Esophagus mucosa (tissue), 1 donor: ENCODE results near the gene DENND1B. TPM values are rescaled to one million over a fixed set of nuclear protein-coding genes. Genes with fewer than 3 reads are reported as not detected.
"Not testable (repeated sequence)": the region's sequence is repeated elsewhere in the genome, so short reads cannot be mapped to it uniquely, and the experiment has no call there.

ENCODE experiments used
- ATAC-seq: fragments of 200-7000 bp; cut with Tn5 transposase; one replicate; pipeline ENCODE4 v1.9.1; 2020
- total RNA-seq: library from RNA; stranded (reverse); gene quantifications from one replicate; pipeline ENCODE4 v1.2.4, GENCODE V29; 2023
- donor health status: DM: yes; HTN: yes; CAD: no.

The DENND1B gene
- total RNA-seq, 1 donor from 2014 or later: 15.2 TPM

DNA sequence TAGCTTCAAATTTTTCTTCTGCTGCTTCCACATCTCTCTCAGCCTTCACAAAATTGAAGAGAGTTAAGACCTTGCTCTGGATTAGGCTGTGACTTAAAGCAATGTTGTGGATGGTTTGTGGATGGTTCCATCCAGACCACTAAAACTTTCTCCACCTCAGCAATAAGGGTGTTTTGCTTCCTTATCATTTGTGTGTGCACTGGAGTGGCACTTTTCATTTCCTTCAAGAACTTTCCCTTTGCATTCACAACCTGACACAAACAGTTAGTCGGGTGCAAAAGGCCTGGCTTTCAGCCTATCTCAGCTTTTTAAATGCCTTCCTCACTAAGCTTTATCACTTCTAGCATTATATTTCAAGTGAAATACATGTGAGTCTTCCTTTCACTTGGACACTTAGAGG lies 30.3 kb downstream of the DENND1B start:
- ATAC-seq: no peak

DNA sequence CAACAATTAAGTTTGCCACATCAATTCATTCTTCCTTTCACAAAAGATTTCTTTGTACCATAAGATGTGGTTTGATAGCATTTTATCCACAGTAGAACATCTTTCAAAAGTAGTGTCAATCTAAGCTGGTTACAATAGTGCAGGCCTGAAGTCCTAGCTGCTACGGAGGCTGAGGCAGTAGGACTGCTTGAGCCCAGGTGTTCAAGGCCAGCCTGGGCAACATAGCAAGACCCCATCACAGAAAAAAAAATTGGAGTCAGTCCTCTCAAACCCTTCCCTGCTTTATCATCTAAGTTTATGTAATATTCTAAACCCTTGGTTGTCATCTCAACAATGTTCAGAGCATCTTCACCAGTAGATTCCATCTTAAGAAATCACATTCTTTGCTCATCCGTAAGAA lies 31.7 kb downstream of the DENND1B start:
- ATAC-seq: no peak

DNA sequence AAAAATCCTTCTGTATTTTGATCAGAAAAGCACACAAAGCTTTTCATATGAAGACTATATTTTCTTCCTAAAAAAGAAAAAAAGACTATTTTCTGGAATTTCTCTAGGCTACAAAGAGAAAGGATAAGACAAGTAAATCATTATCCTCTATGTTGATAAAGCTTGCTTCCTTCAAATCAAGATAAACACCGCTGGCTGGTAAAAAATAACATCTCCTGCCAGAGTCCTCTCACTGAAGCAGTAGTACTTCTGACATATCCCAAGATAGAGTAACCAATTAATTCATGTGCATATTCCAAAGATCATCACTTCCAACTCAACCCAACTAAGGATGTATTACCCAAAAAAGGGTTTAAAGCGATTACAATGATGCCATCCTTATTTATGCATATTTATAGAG lies 34.3 kb downstream of the DENND1B start:
- no peak for ATAC-seq

DNA sequence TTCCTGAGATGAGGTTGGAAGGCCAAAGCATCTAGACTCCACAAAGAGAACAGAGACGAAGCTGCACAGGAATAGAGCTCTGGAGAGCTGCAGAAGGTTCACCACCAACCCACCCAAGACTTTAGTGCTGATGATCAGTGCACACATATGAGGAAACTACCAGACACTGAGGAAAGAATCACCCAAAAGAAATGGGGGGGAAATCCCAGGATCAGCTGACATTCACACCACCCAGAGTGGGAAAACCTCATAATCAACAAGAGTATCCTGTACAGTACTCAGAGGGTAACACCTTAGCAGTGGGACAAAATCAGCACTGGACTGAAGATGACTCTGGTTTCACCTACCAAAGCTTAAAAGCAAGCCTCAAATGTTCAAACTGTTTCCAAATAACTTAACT lies 36.4 kb downstream of the DENND1B start:
- ATAC-seq: no peak

DNA sequence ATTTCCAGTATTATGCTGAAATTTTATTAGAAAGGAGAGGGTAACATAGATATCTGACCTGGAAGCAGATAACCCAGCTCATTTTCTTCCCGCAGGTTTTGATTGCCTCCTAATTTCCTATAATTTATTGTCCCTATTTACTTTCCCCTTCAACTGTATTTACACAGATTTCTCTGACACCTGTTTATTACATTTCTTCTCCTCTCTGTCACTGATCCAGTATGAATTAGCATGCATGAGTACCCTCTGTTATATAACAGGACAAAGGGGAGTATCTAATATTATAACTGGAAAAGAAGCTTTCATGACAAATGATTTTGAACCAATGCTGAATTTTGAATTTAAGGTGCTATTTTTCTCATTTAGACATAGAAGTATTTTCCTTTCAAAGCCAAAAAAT lies 37.4 kb downstream of the DENND1B start:
- no peak for ATAC-seq

DNA sequence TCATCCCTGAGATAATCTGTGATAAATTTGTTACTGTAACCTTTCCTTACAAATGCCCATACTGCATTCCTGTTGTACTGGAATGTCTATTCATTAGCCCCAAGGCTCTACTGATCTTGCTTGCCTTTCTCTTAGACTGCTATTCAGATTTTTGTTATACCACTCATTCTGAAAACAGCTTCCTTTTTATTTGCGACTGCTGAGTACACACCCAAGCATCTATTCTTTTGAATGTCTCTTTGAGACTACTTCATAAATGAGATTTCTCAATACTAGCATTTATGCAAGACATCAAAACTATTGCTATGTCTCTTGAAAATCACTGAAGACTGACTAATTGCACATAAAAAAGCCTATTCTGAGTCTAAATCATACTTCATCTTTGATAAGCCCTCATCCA lies 38.6 kb downstream of the DENND1B start:
- ATAC-seq: peak; percentile 86

DNA sequence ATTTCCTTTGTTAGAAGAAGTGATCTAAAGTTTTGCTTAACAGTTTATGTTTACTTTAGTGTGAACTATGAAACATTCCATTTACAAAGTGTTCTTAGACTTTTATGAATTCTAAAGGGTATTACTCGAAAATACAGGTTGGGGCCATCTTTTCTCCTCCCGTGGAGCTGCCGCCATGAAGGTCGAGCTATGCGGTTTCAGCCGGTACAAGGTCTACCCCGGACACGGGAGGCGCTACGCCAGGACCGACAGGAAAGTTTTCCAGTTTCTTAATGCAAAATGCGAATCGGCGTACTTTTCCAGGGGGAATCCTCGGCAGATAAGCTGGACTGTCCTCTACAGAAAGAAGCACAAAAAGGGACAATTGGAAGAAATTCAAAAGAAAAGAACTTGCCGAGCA lies 39.8 kb downstream of the DENND1B start:
- ATAC-seq: no peak

DNA sequence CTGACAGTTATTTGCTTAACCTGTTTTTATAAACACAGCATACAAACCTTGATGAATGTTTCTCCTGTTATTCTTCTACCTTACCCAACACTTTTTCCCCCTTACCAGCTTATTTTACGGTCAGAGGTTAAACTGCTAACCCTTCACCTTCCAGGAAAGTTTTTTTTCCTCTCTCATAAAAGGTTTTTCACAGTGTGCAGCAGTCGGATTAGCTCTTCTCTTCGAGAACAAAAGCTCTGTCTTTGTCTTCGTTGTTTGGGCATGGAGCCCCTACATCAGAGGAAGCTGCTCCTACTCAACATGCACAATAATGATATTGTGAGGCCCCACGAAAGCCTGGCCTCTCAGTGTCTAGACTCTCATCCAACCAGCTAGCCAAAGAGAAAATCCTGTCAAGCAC lies 42.0 kb downstream of the DENND1B start:
- ATAC-seq: no peak

DNA sequence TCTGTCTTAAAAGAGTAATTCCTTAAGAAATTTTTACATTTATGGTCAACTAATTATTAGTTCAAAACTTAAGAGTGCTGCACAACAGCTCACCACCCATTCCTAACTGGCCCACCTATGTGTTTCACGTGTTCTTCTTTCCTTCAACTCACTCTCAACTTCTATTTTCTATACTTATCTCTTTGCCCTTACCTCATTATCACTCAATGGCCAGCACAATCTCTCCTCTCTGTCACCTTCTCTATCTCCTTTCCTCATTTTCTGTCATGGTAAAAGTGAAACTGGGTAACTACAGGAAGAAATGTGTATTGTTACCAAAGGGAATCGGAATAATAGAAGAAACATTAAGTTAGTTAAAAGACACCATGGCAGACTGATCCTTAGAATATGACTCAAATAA lies 43.1 kb downstream of the DENND1B start:
- no peak for ATAC-seq

DNA sequence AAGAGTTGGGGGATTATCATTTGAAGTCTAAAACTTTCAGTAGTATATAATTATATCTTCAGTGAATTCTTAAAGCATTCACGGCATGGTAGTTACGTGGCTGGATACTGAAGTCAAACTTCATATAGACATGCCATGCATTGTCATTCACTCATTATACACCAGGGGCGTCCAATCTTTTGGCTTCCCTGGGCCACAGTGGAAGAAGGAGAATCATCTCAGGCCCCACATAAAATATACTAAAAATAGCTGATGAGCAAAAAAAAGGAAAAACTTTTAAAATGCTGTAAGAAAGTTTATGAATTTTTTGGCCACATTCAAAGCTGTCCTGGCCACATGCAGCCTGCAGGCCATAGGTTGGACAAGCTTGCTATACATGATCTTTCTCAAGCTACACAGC lies 43.8 kb downstream of the DENND1B start:
- ATAC-seq: no peak

DNA sequence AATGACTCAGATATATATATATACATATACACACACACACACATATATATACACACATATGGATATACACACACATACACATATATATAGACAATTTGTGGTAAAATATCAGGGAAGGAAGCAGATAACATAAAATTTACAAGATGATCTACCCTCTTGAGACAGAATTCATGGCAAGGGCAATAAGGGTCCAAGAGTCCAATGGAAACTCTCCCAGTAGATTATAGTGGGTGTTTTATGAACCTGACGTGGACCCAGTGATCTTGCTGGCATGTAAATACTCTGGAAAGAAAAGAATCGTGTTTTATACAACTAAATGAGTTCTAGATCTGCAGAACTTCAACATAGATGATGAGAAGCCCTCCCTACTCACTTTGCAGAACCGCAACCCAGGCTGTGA lies 49.3 kb downstream of the DENND1B start:
- ATAC-seq: no peak

DNA sequence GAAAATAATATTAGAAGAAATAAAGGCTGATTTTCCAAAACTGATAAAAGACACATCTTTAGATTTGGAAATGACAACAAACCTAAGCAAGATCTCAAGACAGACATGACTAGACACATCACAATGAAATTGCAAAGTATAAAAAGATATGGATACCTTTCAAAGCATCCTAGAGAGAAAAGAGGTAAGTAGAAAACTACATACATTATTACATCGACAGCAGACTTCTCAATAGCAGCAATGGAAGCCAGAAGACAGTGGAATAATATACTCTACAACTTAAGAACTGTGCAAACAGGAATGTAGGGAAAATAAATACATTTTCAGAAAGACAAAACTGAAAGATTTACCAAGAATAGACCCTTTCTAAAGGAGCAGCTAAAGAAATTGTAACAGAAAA lies 50.2 kb downstream of the DENND1B start:
- ATAC-seq: no peak

DNA sequence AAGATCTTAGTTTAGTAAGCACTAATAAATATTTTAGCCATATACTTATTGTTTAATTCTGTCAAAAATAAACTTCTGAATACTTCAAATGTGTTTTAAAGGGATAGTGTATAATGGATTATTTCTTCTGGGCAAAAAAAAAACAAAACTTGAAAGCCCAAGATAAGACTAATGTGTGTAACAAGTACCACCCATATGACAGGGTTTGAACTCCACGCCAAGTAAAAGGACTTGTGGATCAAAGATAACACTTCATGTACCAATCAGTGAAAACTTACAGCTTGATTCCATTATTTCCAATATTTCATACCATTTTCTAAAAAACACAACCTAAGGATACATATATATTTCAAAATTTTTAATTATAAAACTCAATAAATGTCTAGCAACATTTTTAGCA lies 59.5 kb downstream of the DENND1B start:
- no peak for ATAC-seq

DNA sequence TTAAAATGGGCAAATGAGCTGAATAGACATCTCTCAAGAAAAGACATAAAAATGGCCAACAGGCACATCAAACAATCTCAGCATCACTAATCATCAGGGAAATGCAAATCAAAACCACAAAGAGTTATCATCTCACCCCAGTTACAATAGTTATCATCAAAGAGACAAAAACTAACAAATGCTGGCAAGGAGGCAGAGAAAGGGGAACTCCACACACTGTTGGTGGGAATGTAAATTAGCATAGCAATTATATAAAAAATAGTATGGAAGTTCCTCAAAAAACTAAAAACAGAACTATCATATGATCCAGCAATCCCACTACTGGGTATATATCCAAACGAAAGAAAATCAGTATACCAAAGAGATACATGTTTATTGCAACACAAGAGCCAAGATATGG lies 68.7 kb downstream of the DENND1B start:
- ATAC-seq: no peak

DNA sequence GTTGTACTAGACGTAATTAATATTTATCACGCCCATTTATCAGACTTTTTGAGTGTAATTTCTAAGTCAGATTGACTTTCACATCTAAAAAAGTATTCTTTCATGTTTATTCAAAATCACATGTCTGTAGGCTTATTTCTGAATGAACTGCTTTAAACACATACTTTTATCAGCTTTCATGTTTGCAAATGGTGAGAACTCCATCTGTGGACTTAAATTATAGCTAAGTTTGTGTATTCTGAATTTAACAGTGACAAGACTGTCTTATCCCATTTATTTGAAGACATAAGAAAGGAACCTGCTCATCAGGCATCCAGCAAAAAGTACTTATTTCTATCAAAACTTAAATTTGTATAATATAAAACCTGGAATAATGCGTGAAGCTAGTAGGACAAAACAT lies 69.3 kb downstream of the DENND1B start:
- no peak for ATAC-seq

DNA sequence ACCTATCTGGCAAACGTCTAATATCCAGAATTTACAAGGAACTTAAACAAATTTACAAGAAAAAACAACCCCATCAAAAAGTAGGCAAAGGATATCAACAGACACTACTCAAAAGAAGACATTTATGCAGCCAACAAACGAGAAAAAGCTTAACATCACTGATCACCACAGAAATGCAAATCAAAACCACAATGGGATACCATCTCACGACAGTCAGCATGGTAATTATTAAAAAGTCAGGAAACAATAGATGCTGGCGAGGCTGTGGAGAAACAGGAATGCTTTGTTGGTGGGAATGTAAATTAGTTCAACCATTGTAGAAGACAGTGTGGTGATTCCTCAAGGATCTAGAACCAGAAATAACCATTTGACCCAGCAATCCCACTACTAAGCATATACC lies 74.6 kb downstream of the DENND1B start:
- not testable (repeated sequence) for ATAC-seq

DNA sequence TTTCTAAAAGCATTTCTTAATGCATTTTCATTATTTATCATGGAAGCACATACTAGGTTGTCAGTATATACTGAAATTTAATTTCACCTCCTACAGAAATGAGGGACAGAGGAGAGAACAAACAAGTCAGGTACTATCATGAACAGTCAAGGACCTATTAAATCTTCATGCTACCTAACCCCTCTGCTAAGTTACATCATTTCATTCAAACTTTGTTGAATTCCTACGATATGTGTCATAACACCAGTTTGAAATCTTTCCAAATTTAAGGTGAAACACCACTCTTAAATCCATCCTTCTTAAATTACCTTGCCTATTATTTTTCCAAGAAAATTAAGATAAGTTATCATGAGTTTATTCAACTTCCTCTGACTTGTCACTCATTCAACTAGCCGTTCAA lies 78.9 kb downstream of the DENND1B start:
- ATAC-seq: no peak

DNA sequence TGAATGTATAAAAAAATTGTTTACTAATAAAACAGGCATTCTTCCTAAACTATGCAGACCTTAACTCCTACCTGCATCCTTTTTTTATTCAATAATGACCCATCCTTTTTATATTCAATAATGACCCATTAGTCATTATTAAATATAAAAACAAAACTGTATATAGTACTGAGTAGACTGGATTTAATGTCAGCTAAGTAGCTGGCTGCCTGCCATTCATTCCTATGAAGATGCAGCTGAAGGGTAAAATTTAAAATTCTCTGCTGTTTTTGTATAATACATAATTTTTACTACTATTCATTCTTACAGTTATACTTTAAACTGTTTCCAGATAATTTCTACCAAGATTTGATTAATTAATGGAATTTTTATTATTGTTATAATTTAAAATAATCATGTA lies 79.3 kb downstream of the DENND1B start:
- no peak for ATAC-seq

DNA sequence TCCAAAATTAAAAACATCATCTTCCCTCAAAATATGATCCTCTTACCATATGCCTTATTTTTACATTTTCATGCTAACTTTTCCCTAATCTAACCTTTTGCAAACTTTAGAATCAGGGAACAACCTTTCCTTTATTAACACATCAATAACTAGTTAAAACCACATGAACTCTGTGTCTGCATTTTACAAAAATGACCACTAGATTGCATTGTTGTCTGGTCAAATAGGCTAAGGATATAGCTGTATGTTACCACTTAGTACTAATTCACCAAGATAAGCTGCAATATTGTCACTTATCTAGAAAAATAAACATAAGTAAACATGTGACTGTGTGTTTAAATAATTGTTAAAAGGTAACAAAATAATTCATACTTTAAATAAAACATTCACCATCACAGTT lies 82.3 kb downstream of the DENND1B start:
- ATAC-seq: no peak

DNA sequence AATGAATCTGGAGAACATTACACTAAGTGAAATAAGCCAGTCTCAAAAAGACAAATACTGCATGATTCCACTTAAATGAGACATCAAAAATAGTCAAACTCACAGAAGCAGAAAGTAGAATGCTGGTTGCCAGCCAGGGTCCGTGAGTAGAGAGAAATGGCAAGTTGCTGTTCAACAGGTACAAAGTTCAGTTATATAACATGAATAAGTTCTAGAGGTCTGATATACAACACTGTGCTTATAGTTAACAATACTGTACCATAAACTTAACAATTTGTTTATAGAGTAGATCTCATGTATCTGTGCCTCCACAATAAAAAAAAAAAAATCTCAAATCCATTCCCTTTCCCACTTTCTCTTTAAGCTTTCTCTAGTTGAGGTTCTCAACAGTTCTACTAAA lies 83.5 kb downstream of the DENND1B start:
- ATAC-seq: no peak

DNA sequence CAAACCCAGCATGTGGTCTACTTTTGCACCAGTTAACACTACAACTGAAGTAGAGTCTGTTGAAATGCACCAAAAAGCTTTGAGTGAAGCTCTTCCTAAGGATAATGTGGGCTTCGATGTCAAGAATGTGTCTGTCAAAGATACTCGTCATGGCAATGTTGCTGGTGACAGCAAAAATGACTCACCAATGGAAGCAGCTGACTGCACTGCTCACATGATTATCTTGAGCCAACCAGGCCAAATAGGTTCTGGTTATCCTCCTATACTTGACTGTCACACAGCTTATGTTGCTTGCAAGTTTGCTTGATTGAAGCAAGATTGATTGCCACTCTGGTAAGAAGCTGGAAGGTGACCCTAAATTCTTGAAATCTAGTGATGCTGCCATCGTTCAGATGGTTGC lies 85.2 kb downstream of the DENND1B start:
- ATAC-seq: no peak

DNA sequence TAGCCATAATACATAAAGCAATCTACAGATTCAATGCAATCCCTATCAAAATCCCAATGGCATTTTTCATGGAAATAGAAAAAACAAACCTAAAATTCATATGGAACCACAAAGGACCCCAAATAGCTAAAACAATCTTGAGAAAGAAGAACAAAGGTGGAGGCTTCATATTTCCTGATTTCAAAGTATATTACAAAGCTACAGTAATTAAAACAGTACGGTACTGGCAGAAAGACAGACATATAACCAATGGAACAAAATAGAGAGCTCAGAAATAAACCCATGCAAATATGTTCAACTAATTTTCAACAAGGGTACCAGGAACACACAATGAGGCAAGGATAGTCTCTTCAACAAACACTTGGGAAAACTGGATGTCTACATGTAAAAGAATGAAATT lies 87.0 kb downstream of the DENND1B start:
- no peak for ATAC-seq

DNA sequence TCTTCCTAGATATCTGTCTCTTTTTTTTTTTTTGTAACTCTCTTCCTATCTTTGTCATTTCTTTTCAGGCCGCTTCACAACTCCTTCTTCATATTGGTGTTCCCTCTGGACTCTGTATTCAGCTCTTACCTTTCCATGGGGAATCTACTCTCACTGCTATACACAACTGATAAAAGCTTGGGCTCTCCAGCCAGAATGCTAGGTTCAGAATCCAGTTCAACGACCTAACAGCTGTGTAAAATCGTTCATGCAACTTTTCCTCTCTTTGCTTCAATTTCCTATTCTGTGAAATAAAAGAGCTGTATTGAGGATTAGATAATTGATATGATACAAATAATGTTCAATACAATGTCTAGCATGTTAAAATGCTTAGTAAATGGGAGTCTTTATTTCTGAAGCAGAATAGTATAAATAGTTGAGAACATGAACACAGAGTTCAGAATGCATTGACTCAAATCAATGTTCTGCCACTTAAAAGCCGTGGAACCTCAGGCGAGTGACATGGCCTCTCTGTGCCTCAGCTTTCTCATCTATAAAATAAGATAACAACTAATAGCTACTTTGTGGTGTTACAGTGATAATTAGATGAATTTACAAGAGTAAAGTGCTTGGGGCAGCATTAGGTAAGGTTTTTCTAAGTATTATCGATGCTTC lies 88.5 kb downstream of the DENND1B start:
- ATAC-seq: no peak

DNA sequence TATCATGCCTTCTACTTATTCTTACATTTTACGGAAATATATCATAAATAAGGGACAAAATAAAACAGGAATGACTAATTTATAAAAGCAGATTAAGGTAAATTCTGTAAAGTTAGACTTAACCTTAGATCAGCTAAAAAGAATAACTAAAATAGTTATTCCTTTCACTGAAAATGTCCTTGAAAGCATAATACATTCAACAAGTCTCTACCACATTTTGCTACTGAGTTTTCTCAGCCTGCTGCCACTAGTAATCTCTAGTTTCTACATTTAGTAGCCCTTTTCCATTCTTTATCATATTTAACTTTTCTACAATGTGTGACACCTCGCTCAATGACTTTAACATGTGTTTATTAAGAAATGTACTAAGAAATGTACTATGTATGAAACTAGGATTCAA lies 89.0 kb downstream of the DENND1B start:
- ATAC-seq: no peak

DNA sequence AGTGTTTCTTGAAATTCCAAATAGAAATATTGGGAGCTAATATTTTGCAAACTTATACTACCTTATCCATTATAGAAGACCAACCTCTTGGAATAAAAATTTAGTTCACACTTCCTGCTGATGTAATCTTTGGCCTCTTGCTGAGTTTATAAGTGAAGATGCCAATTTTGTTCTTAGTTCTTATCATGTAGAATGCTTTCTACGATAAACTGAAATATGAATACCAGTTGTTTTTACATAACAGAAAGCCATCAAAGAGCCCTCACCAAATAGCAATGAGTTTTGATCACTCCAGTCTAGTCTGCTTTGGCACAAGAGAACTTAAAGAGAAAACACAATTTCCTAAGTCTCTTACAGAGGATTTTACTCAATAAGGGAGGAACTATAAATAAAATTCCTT lies 89.5 kb downstream of the DENND1B start:
- no peak for ATAC-seq
